ENCODE measurements around the gene FABP3. TPM values are rescaled to one million over a fixed set of nuclear protein-coding genes. Genes with fewer than 3 reads are reported as not detected.

The FABP3 gene
- 380 and 601 TPM in 2 replicates for total RNA-seq
- 786 TPM for polyA plus RNA-seq (2012)

DNA sequence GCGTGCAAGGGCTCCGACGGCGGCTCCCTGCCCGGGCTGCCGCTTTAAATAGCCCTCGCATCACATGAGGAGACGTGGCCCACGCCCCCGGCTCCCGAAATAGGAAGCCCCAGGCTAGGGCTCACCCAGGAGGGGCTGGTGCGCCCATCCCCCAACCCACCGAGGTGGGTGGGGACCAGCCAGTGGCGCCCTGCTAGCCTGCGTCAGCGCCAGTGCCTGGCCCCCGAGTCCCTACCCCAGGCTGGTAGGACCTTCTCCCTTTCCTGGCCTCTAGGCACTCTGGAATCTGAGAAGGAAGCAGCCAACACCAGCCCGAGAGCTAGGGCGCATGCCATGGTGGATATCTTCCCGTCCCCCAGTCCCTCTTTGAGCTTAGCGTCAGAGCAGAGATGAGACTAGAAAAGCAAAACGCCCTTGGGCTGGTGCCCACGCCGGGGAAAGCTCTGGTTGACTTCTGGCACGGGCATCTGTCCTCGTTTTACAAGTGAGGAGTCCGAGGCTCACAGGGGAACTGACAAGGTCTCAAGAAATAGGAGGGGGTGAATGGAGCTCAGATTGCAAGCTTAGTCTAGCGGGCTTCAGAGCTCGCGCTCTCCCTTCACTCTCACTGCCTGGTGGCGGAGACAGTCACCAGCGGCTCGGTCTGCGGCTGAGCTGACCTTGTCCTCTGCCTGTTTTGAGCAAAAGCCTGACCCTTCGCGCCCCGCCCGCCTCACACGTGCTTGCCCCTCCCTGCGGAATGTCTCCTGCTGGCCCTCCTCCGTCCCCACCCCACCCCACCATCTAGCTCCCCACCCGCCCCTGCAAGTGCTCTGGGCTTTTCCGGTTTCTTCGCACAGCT, at the start of gene FABP3:
Gene FABP3, minus strand, starts transcription at position 21 of the 841 bp plus-strand sequence. CDS start 62 bp downstream, outside the sequence.
- peak; percentile 95 for DNase-seq (ENCODE audit: low read depth)

DNA sequence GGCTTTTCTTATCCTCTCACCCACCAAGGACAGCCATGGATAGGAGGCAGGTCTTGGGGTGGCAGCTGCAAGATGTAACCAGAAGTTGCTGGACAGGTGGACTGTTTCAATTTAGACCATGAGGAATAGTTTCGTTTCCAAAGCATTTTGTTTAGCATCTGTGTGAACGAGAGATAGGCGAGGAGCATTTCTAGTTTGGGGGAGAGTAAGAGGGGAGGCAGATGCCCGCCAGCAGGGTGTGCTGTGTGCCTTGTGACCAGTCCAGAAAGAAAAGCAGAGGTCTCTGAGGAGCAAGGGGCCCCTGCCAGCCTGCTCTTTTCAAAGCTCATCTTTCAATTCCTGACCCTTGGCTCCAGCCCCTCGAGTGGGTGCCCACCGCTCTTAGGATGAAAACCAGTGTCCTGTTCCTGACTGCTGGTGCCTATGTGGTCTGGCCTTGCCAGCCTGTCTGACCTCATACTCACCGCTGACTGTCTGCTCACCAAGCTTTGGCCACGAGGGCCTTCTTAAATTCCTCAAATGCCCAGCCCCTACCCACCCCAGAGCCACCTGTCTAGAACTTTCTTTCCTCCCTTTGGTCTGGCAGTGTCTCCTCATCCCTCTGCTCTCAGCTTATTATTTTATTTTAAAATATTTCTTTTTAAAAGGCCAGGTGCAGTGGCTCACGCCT, 48.6 kb upstream of the FABP3 start:
- DNase-seq (ENCODE audit: low read depth), result peak; percentile 90

DNA sequence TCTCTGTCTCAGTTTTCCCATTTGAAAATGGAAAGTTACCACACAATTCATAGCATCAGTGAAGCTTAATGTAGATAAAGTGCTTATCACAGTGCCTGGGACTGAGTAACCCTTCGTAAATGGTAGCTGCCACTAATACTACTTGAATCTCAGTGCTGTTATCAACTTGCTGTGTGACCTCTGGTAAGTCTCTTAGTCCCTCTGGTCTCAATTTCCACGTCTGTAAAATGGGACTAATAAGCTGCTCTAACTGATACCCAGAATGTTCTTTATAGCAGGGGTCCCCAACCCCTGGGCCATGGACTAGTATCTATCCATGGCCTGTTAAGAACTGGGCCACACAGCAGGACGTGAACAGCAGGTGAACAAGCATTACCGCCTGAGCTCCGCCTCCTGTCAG, 47.8 kb upstream of the FABP3 start:
- no peak for DNase-seq (ENCODE audit: low read depth)

DNA sequence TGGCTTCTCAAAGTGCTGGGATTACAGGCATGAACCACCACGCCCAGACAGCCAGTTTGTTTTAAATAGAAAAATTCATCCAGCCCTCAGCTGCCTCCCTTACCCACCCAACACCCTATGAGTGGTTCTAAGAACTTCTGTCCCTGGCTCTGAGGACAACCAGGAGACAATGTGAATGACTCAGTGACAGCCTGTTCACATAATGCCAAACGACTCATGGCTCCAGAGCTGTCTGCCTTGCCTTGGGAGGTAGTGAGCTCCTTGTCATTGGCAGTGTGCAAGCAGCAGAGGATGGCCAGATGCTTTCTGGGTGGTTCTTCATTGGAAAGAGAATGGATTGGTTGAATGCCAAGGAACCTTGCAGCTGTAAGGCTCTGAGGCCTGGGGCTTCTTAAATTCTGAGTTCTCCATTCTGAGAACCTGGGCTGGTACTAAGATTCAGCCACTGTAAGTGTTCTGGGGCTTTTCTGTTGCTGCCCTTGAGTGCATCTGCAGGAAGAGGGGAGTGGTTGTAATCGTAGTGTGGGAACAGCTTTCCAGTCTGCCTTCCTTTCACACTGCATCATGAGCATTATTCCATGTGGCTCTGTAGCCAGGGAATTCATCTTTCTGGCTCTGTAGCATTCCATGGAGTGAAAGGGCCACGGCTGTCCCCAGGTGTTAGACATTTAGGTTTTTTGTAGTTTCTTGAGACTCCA, 45.9 kb upstream of the FABP3 start:
- peak; percentile 82 for DNase-seq (ENCODE audit: low read depth)

DNA sequence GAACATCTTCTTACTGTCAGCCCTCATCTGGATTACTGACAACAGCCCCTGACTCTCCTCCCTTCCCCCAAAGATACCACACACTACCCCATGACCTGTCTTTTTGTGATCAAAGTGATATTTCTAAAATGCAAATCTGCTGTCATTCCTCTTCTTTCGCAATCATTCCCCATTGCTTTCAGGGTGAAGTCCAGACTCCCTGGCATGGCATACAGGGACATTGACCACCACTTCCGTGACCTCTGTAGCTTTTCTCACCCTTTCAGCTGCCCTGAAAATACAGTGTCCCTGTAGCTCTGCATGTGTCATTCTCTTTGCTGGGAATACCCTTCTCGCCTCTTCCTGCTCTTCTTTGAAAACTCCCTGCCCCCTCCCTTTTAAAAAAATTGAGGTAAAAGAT, 44.3 kb upstream of the FABP3 start:
- DNase-seq (ENCODE audit: low read depth), result no peak

DNA sequence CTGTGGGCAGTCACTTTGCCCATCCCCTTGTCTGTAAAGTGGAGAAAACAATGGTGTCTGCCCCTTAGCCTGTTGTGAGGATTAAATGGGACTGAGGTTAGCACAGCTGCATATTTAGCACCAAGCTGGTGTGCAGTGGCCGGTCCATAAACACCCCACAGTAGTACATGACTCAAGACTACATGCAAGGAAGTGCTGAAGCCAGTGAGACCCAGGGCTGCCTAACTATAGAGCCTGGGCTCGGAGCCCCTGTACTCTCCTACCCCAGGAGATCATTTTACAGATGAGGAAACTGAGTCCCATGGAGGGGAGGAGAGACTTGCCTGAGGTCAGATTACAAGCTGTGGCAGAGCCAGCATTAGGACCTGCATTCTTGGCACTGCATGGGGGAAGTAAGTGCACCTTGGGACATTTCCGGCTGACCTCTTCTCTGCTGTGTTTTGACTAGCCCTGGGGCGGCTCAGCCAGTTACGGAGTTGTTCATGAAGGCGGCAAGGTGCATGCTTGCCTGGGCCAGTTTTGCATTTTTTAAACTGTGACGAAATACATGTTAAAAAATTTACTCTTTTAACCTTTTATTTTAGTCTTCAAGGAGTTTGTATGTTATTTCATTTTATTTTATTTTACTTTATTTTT, 43.3 kb upstream of the FABP3 start:
- peak; percentile 71 for DNase-seq (ENCODE audit: low read depth)

DNA sequence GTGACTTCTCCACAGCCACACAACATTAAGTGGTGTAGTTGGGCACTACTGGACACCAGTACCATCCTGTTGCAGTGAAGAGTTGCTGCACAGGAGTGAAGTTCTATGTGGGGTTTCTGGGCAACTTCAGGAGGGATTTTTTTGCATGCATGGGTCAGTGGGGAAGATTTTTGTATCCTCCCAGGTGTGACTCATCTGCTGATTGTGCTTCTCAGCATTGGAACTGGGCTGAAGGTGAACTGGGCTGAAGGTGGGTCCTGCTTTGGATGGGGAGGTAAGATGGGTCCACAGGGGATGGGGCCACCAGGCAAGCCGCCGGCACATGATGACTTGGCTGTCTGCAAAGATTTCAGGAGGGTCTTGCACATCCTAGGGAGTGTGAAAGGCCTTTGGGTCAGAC, 42.8 kb upstream of the FABP3 start:
- no peak for DNase-seq (ENCODE audit: low read depth)

DNA sequence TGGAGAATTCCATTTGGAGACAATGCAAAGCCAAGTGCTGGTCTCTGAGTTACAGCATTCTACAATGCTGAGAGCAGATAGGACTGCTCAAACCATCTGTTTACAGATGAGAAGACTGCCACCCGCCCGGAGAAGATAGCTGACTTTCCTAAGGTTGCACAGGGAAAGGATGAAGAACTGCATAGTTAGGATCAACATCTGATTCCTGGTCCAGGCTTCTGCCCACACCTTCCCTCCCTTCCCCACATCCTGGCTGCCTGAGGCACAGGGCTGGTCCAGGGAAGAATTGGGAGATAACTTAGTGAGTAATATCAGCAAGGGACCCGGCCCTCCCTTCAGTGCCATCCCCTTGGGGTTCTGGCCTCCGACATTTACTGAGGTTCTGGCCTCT, 42.1 kb upstream of the FABP3 start:
- no peak for DNase-seq (ENCODE audit: low read depth)

DNA sequence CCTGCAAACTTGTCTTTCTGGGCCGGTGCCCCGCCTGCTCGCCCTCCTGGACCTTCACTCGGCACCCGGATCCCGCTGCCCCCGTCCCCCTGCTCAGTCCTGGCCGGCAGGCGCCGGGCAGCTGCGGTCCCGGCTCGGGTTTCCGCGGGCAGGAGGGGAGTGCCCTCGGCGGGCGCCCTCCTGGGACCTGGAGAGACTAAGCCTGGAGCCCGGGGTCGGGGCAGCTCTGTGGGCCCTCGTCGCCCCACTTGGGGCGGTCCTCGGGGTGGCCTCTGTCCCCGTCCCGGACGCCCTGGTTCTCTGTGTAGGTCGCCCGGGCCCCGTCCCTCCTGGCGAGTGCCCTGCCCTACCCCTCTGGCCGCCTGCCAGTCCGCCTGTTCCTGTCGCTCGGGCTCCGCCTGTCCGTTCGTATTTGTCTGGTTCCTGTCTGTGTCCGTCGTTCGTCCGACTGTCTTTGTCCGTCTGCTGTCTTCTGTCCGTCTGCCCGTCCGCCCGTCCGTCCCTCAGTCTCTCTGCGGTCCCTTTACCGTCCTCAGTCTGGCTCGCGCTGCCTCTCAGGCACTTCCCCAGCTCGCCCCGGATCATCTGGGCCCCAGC, 40.6 kb upstream of the FABP3 start:
- peak; percentile 84 for DNase-seq (ENCODE audit: low read depth)

DNA sequence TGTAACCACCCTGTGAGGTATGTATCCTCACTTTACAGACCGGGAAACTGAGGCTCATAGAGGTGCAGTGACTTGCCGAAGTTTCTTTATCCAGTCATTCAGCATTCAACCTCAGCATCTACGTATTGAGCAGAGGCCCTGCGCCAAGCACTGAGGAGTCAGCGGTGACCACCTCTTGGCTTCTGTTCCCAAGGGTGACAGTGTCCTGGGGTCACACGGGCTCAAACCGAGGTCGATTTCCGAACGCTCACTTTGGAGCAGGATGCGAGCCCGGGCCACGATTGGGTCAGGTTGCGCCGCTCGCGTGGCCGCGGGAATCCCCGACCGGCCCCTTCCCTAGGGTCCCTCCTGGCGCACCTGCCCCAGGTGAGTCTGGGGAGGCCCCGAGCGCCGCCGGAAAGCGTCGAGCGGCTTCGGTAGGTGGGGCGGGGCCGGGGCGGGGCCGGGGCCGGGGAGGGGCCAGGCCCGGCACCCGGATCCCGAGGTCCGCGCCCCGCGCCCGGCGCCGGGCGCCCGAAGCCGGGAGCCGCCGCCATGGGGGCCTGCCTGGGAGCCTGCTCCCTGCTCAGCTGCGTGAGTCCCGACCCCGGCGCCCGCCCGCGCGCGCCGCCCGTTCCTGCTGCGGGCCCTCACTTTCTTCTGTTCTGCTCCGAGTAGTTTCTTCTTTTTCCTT, 40.0 kb upstream of the FABP3 start, which contains the start of gene SERINC2:
Gene SERINC2, plus strand, starts transcription at position 482 of the 673 bp plus-strand sequence. Its CDS starts 53 bp downstream, at position 535.
- DNase-seq (ENCODE audit: low read depth), result peak; percentile 39

DNA sequence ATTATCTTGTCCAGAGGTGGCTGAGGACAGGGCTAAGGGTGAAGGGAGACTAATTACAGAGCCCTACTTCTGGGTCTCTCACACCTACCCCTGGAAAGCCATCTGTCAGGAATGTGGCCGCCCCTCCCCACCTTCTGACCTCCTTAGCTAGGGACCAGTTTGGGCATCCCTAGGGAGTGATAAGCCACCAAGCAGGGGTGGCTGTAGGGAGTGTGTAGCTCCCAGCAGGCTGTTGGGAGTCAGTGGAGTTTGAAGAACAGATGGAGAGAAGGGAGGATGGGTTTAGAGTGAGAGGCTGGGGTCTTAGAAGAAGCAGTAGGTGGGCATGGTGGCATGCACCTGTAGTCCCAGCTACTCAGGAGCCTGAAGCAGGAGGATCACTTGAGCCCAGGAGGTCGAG, 39.3 kb upstream of the FABP3 start:
- no peak for DNase-seq (ENCODE audit: low read depth)

DNA sequence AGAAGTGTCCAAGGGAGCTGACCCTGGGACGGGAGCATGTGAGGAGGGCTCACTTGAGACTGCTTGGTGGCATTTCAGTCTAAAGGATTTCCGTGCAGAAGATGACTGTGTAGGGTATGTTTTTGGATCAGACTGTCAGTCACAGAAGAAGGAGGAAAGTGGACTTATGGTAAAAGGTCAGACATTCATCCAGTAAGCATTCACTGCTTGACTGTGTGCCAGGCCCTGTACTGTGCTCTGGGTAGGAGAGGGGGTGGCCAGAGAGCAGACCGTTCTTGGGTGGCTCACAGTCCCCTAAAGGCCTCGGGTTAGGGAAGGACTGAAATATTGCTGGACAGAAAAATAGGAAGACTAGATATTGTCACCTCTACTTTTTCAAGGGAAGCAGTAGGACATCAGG, 38.0 kb upstream of the FABP3 start:
- peak; percentile 64 for DNase-seq (ENCODE audit: low read depth)

DNA sequence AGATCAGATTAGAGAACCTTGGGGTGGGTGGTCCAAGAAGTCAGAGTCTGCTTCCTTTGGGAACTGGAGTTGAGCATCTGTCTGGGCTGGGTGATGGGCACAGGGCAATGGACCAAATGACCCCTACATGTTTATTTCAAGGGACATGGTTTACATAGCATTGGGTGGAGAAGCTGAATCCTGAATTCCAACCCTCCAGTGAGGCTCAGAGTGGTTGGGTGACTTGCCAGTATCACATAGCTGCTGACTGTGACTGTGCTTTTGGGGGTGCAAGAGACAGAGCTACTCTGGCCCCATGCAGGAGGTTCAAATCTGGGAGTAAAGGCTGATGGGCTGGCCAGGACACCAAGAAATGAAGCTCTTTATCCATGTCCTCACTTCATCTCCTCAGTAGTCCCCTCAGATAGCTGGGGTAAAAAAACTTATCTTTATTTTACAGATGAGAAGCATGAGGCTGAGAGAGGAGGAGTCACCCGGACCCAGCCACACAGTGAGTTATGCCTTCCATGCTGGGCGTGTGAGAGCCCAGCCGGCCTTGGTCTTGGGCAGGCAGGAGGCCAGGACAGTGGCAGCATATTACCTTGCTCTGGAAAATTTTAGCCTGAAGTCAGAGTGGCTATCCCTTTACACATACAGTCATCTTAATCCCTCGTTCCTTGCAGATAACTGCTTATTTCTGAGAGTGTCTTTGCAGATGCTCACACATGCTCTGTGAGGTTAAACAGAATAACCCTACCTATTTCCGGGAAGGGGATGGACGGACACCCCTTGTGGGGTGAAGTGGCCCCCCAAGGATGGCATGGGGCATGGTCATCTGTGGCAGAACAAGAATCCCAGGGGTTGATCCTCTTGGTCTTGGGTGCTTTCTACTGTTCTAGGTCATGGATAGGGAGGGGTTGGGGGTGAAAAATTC, 37.3 kb upstream of the FABP3 start:
- peak; percentile 71 for DNase-seq (ENCODE audit: low read depth)

DNA sequence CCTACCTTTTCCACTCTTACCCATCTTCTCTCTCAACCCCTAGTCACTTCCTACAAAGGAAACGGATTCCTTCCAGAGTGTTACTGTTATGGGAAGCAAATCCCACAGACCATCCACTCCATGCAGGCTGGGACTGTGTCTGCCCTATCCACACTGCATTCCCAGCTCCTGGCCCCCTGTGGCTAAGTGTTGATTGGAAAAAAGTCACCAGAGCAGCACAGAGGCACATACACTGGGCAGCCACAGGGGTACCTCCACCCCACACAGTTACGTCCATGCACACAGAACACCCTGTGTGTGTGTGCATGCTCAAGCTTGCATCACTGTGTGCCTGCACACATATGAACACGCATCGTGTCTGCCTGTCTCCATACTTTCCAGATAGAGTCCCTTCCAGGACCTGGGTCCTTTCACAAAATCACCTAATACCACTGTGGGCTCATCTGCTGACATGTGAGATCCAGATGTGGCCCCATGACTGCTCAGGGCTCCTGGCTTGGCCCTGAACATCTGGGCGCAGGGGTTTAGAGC, 36.0 kb upstream of the FABP3 start:
- no peak for DNase-seq (ENCODE audit: low read depth)

DNA sequence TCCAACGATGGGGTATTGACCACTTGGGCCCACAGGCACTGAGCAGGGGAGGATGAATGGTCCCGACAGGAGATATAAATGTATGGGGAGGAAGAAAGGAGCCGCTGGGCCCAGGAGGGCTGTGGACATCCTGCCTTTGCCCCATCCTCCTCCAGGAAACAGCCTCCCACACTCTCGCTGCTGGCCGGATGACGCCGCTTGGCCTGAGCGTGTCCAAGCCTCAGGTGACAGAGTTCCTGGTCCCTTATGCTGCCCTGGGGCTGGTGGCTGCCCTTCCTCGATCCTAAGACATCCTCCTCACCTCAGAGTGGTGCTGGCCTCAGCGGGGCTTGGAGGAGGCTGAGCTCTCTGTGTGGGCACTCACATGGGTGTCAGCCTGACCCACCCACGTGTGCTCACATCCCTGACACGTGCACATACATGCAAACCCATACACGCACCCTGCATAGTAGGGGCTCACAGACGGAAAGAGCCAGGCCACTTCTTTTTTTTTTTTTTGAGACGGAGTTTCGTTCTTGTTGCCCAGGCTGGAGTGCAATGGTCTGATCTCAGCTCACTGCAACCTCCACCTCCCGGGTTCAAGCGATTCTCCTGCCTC, 34.3 kb upstream of the FABP3 start:
- no peak for DNase-seq (ENCODE audit: low read depth)

DNA sequence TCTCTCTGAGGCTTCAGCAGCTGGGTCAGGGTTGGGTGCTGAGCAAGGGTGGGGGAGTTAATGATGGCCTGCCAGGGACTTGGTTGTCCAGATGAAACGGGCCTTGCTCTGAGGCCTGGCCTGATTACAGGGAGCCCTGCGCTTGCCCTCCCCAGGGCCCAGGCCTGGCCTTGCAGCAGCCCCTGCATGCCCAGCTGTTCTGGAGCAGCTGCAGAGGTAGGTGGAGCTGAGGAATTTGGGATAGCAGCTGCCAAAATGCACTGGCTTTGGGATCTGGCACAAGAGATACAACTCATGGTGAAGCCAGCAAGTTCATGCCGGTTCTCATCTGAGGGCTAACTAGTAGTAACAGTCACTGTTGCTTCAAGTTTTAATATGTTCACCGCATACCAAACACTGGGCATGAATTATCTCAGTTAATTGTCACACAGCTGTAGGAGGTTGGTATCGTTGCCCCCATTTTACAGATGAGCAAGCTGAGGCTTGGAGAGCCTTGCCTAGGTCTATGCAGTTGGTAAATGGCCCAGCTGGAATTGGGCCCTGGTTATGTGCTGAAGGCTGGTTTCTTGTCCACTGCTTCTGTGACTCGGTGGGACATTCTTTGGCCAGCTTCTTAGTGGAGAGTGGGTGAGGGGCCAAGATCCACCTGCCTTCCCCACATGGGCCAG, 32.8 kb upstream of the FABP3 start:
- peak; percentile 96 for DNase-seq (ENCODE audit: low read depth)

DNA sequence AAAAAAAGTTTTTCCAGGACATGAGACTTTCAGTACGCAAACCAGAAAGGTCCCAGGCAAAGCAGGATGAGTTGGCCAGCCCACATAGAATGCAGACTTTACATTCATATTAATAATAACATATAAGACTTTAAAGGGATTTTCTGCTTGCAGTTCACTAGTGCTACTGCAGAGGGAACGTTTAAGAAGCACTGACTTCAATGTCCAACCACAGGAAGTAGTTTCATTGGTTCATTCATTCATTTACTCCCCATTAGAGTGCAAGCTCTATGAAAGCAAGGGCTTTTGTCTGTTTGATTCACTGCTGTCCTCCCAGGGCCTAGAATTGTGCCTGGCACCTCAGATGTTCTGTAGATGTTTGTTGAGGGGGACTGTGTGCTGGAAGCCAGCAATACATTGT, 28.4 kb upstream of the FABP3 start:
- DNase-seq (ENCODE audit: low read depth), result no peak

DNA sequence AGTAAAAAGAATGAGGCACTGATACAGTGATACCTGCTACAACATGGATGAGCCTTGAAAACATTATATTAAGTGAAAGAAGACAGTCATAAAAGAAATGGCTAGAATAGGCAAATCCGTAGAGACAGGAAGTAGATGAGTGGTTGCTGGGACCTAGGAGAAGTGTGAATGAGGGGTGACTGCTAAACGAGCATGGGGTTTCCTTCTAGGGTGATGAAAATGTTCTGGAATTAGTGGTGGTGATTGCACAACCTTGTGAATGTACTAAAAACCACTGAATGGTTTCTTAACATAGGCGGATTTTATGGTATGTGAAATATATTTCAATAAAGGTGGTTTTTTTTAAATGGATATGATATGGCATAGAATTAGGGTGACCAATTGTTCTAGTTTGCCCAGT, 27.5 kb upstream of the FABP3 start:
- DNase-seq (ENCODE audit: low read depth), result no peak
